Bronchial epithelial cell (primary cell): ENCODE measurements around the gene CD9. TPM values are rescaled to one million over a fixed set of nuclear protein-coding genes. Genes with fewer than 3 reads are reported as not detected.

ENCODE experiments used
- DNase-seq: peaks from one replicate; pipeline ENCODE4 v3.0.0-alpha.2; 2010; ENCODE audit warnings: low read depth
- FAIRE-seq: peaks from 2 replicates; lab custom pipeline; 2011; peaks lifted over from hg19 to GRCh38; lab: Jason Lieb, UNC
- H3K27me3 ChIP-seq: 2 replicates; pipeline ENCODE4 v1.5.1; 2011; ENCODE audit warnings: low read length; ENCODE audit not compliant: control insufficient read depth, insufficient read depth
- H3K36me3 ChIP-seq: 2 replicates; pipeline ENCODE4 v1.5.1; 2011; ENCODE audit warnings: low read length; ENCODE audit not compliant: control insufficient read depth, insufficient read depth
- H3K4me3 ChIP-seq: 2 replicates; pipeline ENCODE4 v1.5.1; 2011; ENCODE audit warnings: mild to moderate bottlenecking, low read depth, low read length, control low read depth
- total RNA-seq: library from RNA; depleted of rRNA; stranded (reverse); fragments of >200 nt; gene quantifications from 2 replicates; pipeline ENCODE4 v1.2.1, GENCODE V29; 2014
- TF ChIP-seq, protein P1 (sequence below): IDR thresholded peaks from 2 replicates; pipeline ENCODE4 v1.5.1; 2011; ENCODE audit warnings: mild to moderate bottlenecking, moderate library complexity, low read length, control low read depth, inconsistent platforms; ENCODE audit not compliant: insufficient read depth, severe bottlenecking

Gene CD9
- total RNA-seq, 1 donor from 2014 or later = 634 TPM

DNA sequence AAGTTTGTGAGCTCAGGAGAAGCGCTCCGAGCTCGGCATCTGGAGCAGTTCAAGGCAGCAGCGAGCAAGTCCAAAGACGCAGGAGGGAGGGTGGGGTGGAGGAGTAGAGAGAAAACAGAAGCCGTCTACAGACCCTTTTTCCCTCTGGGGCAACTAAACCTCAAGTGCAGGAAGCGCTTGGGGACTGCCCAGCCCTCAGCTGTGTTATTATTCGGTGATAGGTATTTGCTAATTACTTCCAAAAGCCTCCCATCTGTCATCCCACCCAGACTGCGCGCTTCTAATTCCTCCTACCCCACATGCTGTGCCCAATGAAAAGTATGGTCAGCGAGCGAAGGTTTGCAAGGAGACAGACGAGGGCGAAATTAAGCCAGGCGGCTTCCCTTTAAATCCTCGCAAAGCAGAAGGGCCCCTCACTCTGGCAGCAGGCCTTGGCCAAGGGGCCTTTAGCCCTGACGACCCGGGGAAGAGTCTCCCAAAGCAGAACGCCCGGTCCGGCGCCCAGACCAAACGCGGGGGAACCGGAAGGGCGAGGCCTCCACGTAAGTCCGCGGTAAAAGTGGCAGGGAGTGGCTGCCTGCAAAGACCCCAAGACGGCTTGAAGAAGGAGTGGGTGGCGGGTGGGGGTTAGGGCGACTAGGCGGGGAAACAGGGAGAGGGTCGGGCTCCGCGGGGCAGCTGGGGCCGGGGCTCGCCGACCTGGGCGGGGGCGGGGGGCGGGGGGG is 507 bp upstream of the CD9 start:
- no peaks in the 10 kb centered on the region for H3K27me3 ChIP-seq
- peak overlapping the region; percentile 81 for H3K4me3 ChIP-seq
- TF ChIP-seq, protein P1, sequence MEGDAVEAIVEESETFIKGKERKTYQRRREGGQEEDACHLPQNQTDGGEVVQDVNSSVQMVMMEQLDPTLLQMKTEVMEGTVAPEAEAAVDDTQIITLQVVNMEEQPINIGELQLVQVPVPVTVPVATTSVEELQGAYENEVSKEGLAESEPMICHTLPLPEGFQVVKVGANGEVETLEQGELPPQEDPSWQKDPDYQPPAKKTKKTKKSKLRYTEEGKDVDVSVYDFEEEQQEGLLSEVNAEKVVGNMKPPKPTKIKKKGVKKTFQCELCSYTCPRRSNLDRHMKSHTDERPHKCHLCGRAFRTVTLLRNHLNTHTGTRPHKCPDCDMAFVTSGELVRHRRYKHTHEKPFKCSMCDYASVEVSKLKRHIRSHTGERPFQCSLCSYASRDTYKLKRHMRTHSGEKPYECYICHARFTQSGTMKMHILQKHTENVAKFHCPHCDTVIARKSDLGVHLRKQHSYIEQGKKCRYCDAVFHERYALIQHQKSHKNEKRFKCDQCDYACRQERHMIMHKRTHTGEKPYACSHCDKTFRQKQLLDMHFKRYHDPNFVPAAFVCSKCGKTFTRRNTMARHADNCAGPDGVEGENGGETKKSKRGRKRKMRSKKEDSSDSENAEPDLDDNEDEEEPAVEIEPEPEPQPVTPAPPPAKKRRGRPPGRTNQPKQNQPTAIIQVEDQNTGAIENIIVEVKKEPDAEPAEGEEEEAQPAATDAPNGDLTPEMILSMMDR = no peak
- H3K36me3 ChIP-seq = peaks cover 7% of the 10 kb centered on the region
- FAIRE-seq = no peak
- DNase-seq = no peak

DNA sequence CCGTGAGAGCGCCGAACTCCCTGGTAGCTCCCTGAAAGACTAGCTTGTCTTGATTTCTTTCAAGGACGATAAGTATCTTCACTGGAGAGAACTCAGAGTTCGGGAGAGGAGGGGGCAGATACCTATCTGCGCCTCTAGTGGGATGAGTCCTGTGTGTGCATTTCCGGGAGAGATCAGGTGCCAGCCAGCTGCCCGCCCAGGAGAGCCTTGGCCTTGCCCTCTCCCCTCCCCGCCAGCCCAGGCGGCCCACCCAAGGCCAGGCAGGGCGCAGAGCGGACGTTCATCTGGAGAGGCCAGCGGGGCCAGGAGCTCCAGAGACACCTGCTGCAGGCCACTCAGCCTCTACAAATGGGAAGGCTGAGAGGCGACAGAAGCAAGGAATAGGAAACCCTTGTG is 1.0 kb downstream of the CD9 start:
- FAIRE-seq (no peak), DNase-seq (no peak)
- TF ChIP-seq, protein P1 = peak; percentile 6
- no peaks in the 10 kb centered on the region for H3K27me3 ChIP-seq
- peak overlapping the region; percentile 81 for H3K4me3 ChIP-seq
- peaks cover 13% of the 10 kb centered on the region for H3K36me3 ChIP-seq

DNA sequence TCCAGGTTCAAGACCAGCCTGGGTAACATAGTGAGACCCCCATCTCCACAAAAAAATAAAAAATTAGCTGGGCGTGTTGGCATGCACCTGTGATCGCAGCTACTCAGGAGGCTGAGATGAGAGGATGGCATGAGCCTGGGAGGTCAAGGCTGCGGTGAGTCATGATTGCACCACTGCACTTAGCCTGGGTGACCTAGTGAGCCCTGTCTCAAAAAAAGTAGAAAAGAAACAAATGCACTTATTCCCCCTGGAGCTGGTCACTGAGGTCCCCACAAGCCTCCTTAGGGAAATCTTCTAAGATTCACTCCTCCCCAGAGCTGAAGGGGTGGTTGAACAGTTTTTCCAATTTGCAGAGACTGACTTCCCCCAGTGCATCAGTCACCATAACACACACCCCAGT is 1.6 kb downstream of the CD9 start:
- Histone ChIP-seq H3K36me3 (peaks cover 13% of the 10 kb centered on the region), H3K4me3 (peak overlapping the region; percentile 81), H3K27me3 (no peaks in the 10 kb centered on the region)
- FAIRE-seq = no peak
- TF ChIP-seq, protein P1 = no peak
- no peak for DNase-seq

DNA sequence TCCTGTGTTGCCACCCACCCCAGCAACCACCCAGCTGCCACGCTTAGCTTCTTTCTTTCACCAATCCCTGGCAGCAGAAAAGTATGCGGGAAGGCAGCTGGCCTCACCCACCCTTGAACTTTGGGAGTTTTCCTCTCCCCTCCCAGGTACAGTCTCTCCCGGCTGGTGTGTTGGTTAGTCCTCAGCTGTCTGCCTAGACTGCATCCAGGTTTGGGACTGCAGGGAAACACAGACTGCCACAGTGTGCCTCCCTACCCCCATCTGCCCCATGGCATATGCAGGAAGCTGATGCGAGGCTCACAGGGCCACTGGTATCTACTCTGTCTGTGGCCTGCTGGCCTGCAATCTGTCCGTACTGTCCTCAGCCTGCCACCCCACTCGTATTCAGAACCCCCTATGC is 2.1 kb downstream of the CD9 start:
- no peaks in the 10 kb centered on the region for H3K27me3 ChIP-seq
- peak overlapping the region; percentile 81 for H3K4me3 ChIP-seq
- H3K36me3 ChIP-seq = peaks cover 15% of the 10 kb centered on the region
- FAIRE-seq (no peak), DNase-seq (no peak)
- TF ChIP-seq, protein P1 = no peak

DNA sequence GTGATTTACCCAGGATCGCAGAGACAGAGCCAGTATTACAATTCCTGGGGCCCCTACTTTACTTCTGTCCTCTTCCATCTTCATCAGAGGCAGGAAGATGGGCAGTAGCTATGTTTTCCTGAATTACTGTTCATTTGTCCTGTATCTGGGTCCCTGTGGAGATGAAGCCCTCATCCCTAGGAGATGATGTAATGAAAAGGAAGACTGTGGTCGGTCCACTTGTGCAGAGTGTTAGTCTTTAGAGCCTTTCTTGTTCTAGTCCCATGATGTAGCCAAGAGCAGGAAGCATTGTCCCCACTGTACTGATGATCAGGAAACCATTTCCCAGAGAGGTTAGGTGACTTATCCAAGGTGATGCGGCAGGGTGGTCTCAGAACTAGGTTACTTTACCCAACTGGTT is 2.6 kb downstream of the CD9 start:
- TF ChIP-seq, protein P1 = no peak
- Histone ChIP-seq H3K27me3 (no peaks in the 10 kb centered on the region), H3K36me3 (peaks cover 15% of the 10 kb centered on the region), H3K4me3 (no peak overlapping the region)
- DNase-seq (no peak), FAIRE-seq (no peak)

DNA sequence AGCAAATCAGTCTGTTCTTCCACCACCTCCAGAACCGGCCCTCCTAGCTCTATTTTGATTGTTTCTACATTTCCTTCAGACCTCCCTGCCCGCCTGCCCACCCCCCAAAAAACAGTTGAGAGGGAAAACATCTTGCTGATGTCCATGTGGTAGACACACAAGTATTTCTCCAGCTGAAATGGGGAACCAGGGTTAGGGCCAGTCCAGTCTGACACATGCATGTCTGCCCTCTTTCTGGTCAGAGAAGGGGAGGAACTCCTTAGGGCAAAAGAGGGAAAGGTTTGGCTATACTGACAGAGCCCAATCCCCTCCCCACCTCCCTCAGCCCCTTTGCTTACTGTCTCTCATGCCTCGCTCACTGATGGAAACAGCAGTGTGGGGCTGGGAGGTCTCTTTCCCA is 3.4 kb downstream of the CD9 start:
- H3K27me3 ChIP-seq = no peaks in the 10 kb centered on the region
- TF ChIP-seq, protein P1 = no peak
- no peak overlapping the region for H3K4me3 ChIP-seq
- FAIRE-seq = no peak
- peaks cover 15% of the 10 kb centered on the region for H3K36me3 ChIP-seq
- DNase-seq = no peak
